Karpas-422 (cell line): Measurements from ENCODE around the gene MFNG. TPM values are rescaled to one million over a fixed set of nuclear protein-coding genes. Genes with fewer than 3 reads are reported as not detected.

ENCODE experiments used
- DNase-seq: peaks from one replicate; pipeline ENCODE4 v3.0.0-alpha.2; 2015
- H2AFZ ChIP-seq: fragments of 200-600 bp; sonication (generic); 2 replicates; pipeline ENCODE4 v1.6.1; 2014; ENCODE audit warnings: antibody characterized with exemption, low read length, mixed read lengths
- H3K27ac ChIP-seq: fragments of 200-600 bp; sonication (generic); 2 replicates; pipeline ENCODE4 v1.5.1; 2014; ENCODE audit warnings: mild to moderate bottlenecking, low read length, moderate library complexity
- H3K27me3 ChIP-seq: fragments of 200-600 bp; sonication (generic); 2 replicates; pipeline ENCODE4 v1.6.1; 2014; ENCODE audit warnings: low read length, mixed read lengths
- H3K36me3 ChIP-seq: fragments of 200-600 bp; sonication (generic); 2 replicates; pipeline ENCODE4 v1.6.1; 2014; ENCODE audit warnings: low read length, mixed read lengths; ENCODE audit not compliant: insufficient read depth
- H3K4me1 ChIP-seq: fragments of 200-600 bp; sonication (generic); 2 replicates; pipeline ENCODE4 v1.6.1; 2014; ENCODE audit warnings: mild to moderate bottlenecking, low read length, mixed read lengths
- H3K4me2 ChIP-seq: fragments of 200-600 bp; sonication (generic); 2 replicates; pipeline ENCODE4 v1.6.1; 2014; ENCODE audit warnings: low read length, low read depth, mild to moderate bottlenecking; ENCODE audit not compliant: poor library complexity, severe bottlenecking
- H3K4me3 ChIP-seq: fragments of 200-600 bp; sonication (generic); 2 replicates; pipeline ENCODE4 v1.5.1; 2014; ENCODE audit warnings: mild to moderate bottlenecking, antibody characterized with exemption, low read length, mixed read lengths
- H3K79me2 ChIP-seq: fragments of 200-600 bp; sonication (generic); 2 replicates; pipeline ENCODE4 v1.6.1; 2014; ENCODE audit warnings: mild to moderate bottlenecking, low read length, mixed read lengths
- H3K9ac ChIP-seq: fragments of 200-600 bp; sonication (generic); 2 replicates; pipeline ENCODE4 v1.6.0; 2014; ENCODE audit warnings: low read length
- H3K9me2 ChIP-seq: fragments of 200-600 bp; sonication (generic), shearing (Covaris generic); replicated peaks from 2 replicates; pipeline ENCODE4 v1.6.0; 2014; ENCODE audit warnings: mild to moderate bottlenecking, low read length, moderate library complexity; ENCODE audit not compliant: insufficient read depth
- H3K9me3 ChIP-seq: fragments of 300-700, 200-600 bp; sonication (generic); 2 replicates; pipeline ENCODE4 v1.6.1; 2014; ENCODE audit warnings: low read length, mixed read lengths
- H4K20me1 ChIP-seq: fragments of 200-600 bp; sonication (generic); 2 replicates; pipeline ENCODE4 v1.6.1; 2014; ENCODE audit warnings: mild to moderate bottlenecking, antibody characterized with exemption, low read length, low read depth; ENCODE audit not compliant: insufficient read depth
- total RNA-seq: library from RNA; depleted of rRNA; stranded (reverse); fragments of >200 nt; shearing (Covaris generic); gene quantifications from 2 replicates; pipeline ENCODE4 v1.2.3, GENCODE V29; 2014; ENCODE audit warnings: low replicate concordance

The MFNG gene
- total RNA-seq, 1 experiment from 2014 or later, result 105 TPM

DNA sequence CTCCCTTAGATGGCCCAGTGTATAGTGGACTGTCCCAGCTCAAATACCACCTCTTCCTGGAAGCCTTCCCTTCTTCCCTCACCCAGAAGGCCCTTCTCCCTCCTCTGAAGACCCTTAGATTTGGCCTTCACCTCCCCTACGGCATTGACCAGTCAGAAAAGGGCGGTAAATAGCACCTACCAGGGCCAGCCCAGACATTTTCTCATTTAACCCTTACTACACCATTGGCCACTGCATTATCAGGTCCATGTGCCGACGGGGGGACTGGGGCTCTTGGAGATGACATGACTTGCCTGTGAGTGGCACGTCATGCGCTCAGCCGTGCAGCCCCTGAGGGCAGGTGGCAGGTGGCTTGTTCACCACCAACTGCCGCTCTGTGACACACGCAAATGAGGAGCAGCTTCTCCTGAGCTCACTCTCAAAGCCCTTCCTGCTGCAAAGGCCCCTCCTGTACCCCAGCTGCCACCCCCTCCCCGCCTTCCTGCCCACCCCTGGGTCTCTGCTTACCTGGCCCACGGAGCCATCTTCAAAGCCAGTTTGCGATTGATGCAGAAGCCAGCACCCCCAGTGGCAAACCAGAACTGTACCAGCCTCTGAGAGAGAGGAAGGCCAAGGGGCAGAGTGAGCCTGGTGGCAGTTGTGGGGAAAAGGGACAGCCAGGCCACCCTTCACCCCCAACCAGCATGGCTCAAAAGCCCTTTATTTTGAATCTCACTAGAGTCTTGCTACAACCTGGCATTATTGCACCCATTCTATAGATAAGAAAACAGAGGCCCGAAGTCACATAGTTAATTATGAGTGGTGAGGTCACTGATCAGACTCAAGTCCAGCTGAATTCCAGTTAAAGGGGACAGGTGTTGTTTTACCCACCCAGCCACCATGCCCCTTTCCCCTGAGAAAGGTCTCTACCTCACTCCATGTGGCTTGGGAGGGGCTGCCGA, 9.5 kb downstream of the MFNG start:
- no peak overlapping the region for H2AFZ ChIP-seq
- H3K36me3 ChIP-seq, result peaks cover 9% of the 10 kb centered on the region; the same call in 1 of the 2 replicates
- H3K9me2 ChIP-seq, result no peaks in the 10 kb centered on the region
- H3K9ac ChIP-seq, result peak overlapping the region; percentile 28
- H3K27me3 ChIP-seq, result no peaks in the 10 kb centered on the region
- peak; percentile 63 for DNase-seq
- H3K79me2 ChIP-seq, result peaks cover 15% of the 10 kb centered on the region
- H3K4me2 ChIP-seq, result peak overlapping the region; percentile 23
- H4K20me1 ChIP-seq, result peaks cover 18% of the 10 kb centered on the region; the same call in 1 of the 2 replicates
- no peaks in the 10 kb centered on the region for H3K9me3 ChIP-seq
- H3K4me1 ChIP-seq, result peaks cover 30% of the 10 kb centered on the region
- H3K27ac ChIP-seq, result peak overlapping the region; percentile 86
- H3K4me3 ChIP-seq, result no peak overlapping the region

- Histone ChIP-seq H3K9me3 (no peaks in the 10 kb centered on the region), H3K36me3 (peaks cover 8% of the 10 kb centered on the region; the same call in 1 of the 2 replicates), H4K20me1 (peaks cover 11% of the 10 kb centered on the region; the same call in 1 of the 2 replicates), H3K4me1 (peaks cover 28% of the 10 kb centered on the region), H2AFZ (no peak overlapping the region), H3K9me2 (no peaks in the 10 kb centered on the region), H3K4me3 (no peak overlapping the region), H3K27ac (no peak overlapping the region), H3K9ac (no peak overlapping the region), H3K79me2 (no peaks in the 10 kb centered on the region), H3K4me2 (no peak overlapping the region), H3K27me3 (no peaks in the 10 kb centered on the region)
- no peak for DNase-seq
These were observed 11.6 kb downstream of the MFNG start for GRCh38 chr22:37474447-37475090.

- H3K9me3 ChIP-seq, result no peaks in the 10 kb centered on the region
- no peaks in the 10 kb centered on the region for H3K9me2 ChIP-seq
- H3K4me2 ChIP-seq, result no peak overlapping the region
- peaks cover 8% of the 10 kb centered on the region for H3K36me3 ChIP-seq
- H3K9ac ChIP-seq, result no peak overlapping the region
- no peak overlapping the region for H2AFZ ChIP-seq
- H3K4me3 ChIP-seq, result no peak overlapping the region
- peaks cover 11% of the 10 kb centered on the region; the same call in 1 of the 2 replicates for H4K20me1 ChIP-seq
- H3K27me3 ChIP-seq, result no peaks in the 10 kb centered on the region
- no peak overlapping the region for H3K27ac ChIP-seq
- peaks cover 28% of the 10 kb centered on the region for H3K4me1 ChIP-seq
- H3K79me2 ChIP-seq, result no peaks in the 10 kb centered on the region
- DNase-seq, result no peak
These were observed 12.7 kb downstream of the MFNG start for GRCh38 chr22:37473437-37473946.

DNA sequence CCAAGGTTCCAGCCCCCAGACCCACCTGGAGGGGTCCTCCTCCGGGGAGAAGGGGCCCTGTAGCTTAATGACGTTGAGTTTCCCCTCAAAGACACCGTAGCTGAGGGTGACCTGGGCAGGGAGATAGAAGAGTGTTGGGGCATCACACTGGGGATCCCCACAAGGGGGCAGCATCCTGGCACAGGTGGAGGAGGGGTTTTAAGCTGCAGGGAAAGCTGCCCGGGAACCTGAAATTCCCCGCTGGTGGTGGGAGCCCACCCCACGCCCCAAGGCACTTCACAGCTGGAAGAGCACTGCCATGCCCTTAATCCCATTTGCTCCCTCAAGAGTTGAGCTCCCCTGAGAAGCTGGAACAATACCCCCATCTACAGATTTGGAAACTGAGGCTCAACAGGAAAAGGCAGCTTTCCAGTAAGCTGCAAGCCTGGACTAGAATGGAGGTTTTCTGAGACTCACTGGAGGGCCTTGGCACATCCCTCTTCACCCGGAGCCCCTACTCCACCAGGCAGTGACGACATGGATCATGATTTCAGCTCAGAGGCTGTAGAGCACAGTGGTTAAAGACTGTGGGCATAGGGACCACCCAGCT, 13.7 kb downstream of the MFNG start:
- Histone ChIP-seq H4K20me1 (peaks cover 11% of the 10 kb centered on the region; the same call in 1 of the 2 replicates), H3K36me3 (peaks cover 5% of the 10 kb centered on the region), H2AFZ (no peak overlapping the region), H3K79me2 (no peaks in the 10 kb centered on the region), H3K9me2 (no peaks in the 10 kb centered on the region), H3K9me3 (no peaks in the 10 kb centered on the region), H3K27me3 (no peaks in the 10 kb centered on the region), H3K4me3 (no peak overlapping the region), H3K27ac (no peak overlapping the region), H3K4me1 (peaks cover 19% of the 10 kb centered on the region), H3K4me2 (no peak overlapping the region), H3K9ac (no peak overlapping the region)
- peak; percentile 71 for DNase-seq

DNA sequence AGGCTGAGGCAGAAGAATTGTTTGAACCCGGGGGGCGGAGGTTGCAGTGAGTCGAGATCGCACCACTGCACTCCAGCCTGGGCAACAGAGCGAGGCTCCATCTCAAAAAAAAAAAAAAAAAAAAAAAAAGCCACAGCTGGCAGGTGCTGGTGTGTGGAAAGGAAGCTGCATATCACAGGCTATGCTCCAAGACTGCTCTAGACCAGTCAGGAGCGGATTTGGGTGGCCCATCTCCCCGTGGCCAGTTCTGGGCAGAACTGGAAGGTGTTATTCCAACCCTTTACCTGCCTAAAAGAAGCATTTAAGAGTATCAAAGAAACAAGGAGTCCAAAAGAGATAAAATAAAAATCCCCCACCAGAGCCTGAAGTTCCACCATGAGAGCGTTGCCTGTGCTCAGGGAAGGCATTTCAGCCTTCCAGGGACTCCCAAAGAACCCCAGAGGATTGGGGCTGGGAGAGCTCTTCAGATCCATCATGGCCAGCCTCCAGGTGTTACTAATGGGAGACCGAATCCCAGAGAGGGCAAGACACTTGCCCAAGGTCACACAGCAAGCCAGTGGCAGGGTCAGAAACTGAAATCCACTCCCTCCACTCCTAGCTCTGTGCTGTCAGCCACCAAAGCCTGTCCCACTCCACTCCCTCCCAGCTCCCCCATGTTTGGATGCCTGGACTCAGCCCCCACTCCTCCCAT, 14.3 kb downstream of the MFNG start:
- Histone ChIP-seq H2AFZ (no peak overlapping the region), H3K4me3 (no peak overlapping the region), H3K27ac (no peak overlapping the region), H3K4me1 (peaks cover 13% of the 10 kb centered on the region), H3K27me3 (no peaks in the 10 kb centered on the region), H3K9ac (no peak overlapping the region), H4K20me1 (peaks cover 11% of the 10 kb centered on the region; the same call in 1 of the 2 replicates), H3K9me2 (no peaks in the 10 kb centered on the region), H3K79me2 (no peaks in the 10 kb centered on the region), H3K4me2 (no peak overlapping the region), H3K36me3 (peaks cover 5% of the 10 kb centered on the region), H3K9me3 (no peaks in the 10 kb centered on the region)
- no peak for DNase-seq

DNA sequence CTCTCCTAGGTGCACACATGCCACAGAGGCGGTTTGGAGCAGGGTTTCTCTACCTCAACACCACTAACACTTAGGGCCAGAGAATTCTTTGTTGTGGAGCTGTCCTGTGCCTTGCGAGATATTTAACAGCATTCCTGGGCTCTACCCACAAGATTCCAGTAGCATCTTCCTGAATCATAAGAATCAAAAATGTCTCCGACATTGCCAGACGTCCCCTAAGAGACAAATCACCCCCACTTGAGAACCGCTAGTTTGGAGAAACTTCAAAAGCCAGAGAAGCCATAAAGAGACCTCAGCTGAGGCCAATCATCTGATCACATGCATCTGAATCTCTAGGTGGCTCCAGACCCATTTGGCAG, 16.1 kb downstream of the MFNG start:
- H3K4me1 ChIP-seq, result peaks cover 11% of the 10 kb centered on the region
- H3K9me3 ChIP-seq, result no peaks in the 10 kb centered on the region
- H3K9ac ChIP-seq, result no peak overlapping the region
- H3K4me2 ChIP-seq, result no peak overlapping the region
- H3K36me3 ChIP-seq, result no peaks in the 10 kb centered on the region; the same call in 1 of the 2 replicates
- no peak overlapping the region for H2AFZ ChIP-seq
- no peaks in the 10 kb centered on the region for H3K79me2 ChIP-seq
- H4K20me1 ChIP-seq, result peaks cover 16% of the 10 kb centered on the region; the same call in 1 of the 2 replicates
- no peaks in the 10 kb centered on the region for H3K9me2 ChIP-seq
- H3K4me3 ChIP-seq, result no peak overlapping the region
- H3K27me3 ChIP-seq, result no peaks in the 10 kb centered on the region
- DNase-seq, result no peak
- no peak overlapping the region for H3K27ac ChIP-seq

DNA sequence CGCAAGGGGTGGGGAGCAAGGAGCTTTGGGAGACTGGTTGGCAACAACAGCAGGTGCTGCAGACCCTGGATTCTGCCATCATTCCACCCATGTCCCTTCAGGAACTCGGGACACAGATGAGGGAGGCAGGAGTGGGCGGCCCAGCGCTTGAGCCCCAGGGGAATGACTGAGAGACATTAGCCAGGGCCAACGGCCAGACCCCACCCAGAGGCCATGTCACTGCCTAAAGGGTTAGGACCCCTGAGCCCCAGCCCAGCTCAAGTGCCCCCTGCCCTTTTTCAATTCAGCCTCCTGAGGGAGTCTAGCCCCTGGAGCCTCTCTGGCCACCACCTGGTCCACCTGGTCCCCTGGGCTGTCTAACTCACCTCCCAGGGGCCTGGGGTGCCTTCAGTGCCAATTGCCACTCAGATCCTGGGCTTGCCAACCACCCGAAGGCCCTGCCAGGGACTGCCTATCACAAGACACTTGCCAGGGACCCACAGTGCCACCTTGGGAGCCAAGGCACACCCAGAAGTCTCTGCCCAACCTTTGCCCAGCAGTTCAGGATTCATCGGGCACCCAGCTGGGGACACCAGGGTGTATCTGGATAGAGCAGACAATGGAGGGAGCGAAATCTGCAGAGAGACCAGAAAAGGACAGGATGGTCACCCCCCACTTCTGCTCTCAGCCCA, 16.6 kb downstream of the MFNG start:
- no peaks in the 10 kb centered on the region for H3K79me2 ChIP-seq
- no peak overlapping the region for H3K27ac ChIP-seq
- H3K36me3 ChIP-seq, result no peaks in the 10 kb centered on the region; the same call in 1 of the 2 replicates
- no peak overlapping the region for H3K9ac ChIP-seq
- H3K9me3 ChIP-seq, result no peaks in the 10 kb centered on the region
- no peak overlapping the region for H2AFZ ChIP-seq
- H3K27me3 ChIP-seq, result no peaks in the 10 kb centered on the region
- no peak overlapping the region for H3K4me3 ChIP-seq
- no peak for DNase-seq
- H3K9me2 ChIP-seq, result no peaks in the 10 kb centered on the region
- peaks cover 16% of the 10 kb centered on the region for H3K4me1 ChIP-seq
- peaks cover 16% of the 10 kb centered on the region; the same call in 1 of the 2 replicates for H4K20me1 ChIP-seq
- no peak overlapping the region for H3K4me2 ChIP-seq
